H9 (cell line): Measurements from ENCODE around the gene COA8. TPM values are rescaled to one million over a fixed set of nuclear protein-coding genes. Genes with fewer than 3 reads are reported as not detected.

Experiments
- DNase-seq: peaks from one replicate; pipeline ENCODE4 v3.0.0-alpha.2; 2017
- H2AFZ ChIP-seq: one replicate; pipeline ENCODE4 v1.6.1; 2013; ENCODE audit warnings: mild to moderate bottlenecking, low read length, control low read depth, moderate library complexity
- H2AK5ac ChIP-seq: 2 replicates; pipeline ENCODE4 v1.6.1; 2013; ENCODE audit warnings: low read length, control low read depth, mixed read lengths; ENCODE audit not compliant: insufficient read length
- H2BK120ac ChIP-seq: one replicate; pipeline ENCODE4 v1.6.1; 2013; ENCODE audit warnings: low read depth, mild to moderate bottlenecking, low read length, control low read depth, inconsistent platforms; ENCODE audit not compliant: poor library complexity, severe bottlenecking
- H2BK12ac ChIP-seq: 2 replicates; pipeline ENCODE4 v1.6.1; 2013; ENCODE audit warnings: low read length, control low read depth, mixed read lengths, low read depth; ENCODE audit not compliant: insufficient read length
- H2BK15ac ChIP-seq: 2 replicates; pipeline ENCODE4 v1.6.1; 2013; ENCODE audit warnings: low read depth, low read length, control low read depth
- H2BK20ac ChIP-seq: one replicate; pipeline ENCODE4 v1.6.1; 2013; ENCODE audit warnings: low read depth, mild to moderate bottlenecking, low read length, control low read depth, inconsistent platforms; ENCODE audit not compliant: poor library complexity, severe bottlenecking
- H2BK5ac ChIP-seq: 2 replicates; pipeline ENCODE4 v1.6.1; 2013; ENCODE audit warnings: low read length, control low read depth, mixed read lengths; ENCODE audit not compliant: insufficient read length
- H3K14ac ChIP-seq: 2 replicates; pipeline ENCODE4 v1.6.1; 2013; ENCODE audit warnings: low read length, control low read depth; ENCODE audit not compliant: insufficient read depth
- H3K18ac ChIP-seq: 2 replicates; pipeline ENCODE4 v1.6.1; 2013; ENCODE audit warnings: low read depth, mild to moderate bottlenecking, mixed read lengths, low read length, control low read depth; ENCODE audit not compliant: insufficient read length
- H3K23ac ChIP-seq: 2 replicates; pipeline ENCODE4 v1.6.1; 2013; ENCODE audit warnings: low read length, control low read depth, mixed read lengths, low read depth; ENCODE audit not compliant: insufficient read length
- H3K23me2 ChIP-seq: 2 replicates; pipeline ENCODE4 v1.6.1; 2013; ENCODE audit warnings: low read depth, mild to moderate bottlenecking, mixed read lengths, low read length, control low read depth; ENCODE audit not compliant: insufficient read length, poor library complexity, severe bottlenecking
- H3K27ac ChIP-seq: 2 replicates; pipeline ENCODE4 v1.5.1; 2013; ENCODE audit warnings: low read length, control low read depth, mixed read lengths, low read depth; ENCODE audit not compliant: insufficient read length
- H3K27me3 ChIP-seq: 2 replicates; pipeline ENCODE4 v1.6.1; 2013; ENCODE audit warnings: low read length, control low read depth, inconsistent platforms; ENCODE audit not compliant: insufficient read depth
- H3K4ac ChIP-seq: 2 replicates; pipeline ENCODE4 v1.6.1; 2013; ENCODE audit warnings: low read depth, mild to moderate bottlenecking, control low read depth, inconsistent platforms, low read length, moderate library complexity
- H3K4me1 ChIP-seq: 2 replicates; pipeline ENCODE4 v1.6.1; 2013; ENCODE audit warnings: low read length, control low read depth, inconsistent platforms; ENCODE audit not compliant: insufficient read depth
- H3K4me2 ChIP-seq: 2 replicates; pipeline ENCODE4 v1.6.1; 2013; ENCODE audit warnings: low read length, control low read depth, mixed read lengths; ENCODE audit not compliant: insufficient read length, insufficient read depth
- H3K56ac ChIP-seq: 2 replicates; pipeline ENCODE4 v1.6.1; 2013; ENCODE audit warnings: low read depth, mild to moderate bottlenecking, mixed read lengths, low read length, control low read depth; ENCODE audit not compliant: insufficient read length
- H3K79me1 ChIP-seq: 2 replicates; pipeline ENCODE4 v1.6.1; 2013; ENCODE audit warnings: low read depth, mild to moderate bottlenecking, moderate library complexity, low read length, control low read depth, inconsistent platforms; ENCODE audit not compliant: insufficient read depth, poor library complexity, severe bottlenecking
- H3K79me2 ChIP-seq: 2 replicates; pipeline ENCODE4 v1.6.1; 2013; ENCODE audit warnings: low read length, control low read depth, inconsistent platforms; ENCODE audit not compliant: insufficient read depth
- H3K9ac ChIP-seq: 2 replicates; pipeline ENCODE4 v1.6.1; 2013; ENCODE audit warnings: low read length, control low read depth, mixed read lengths; ENCODE audit not compliant: insufficient read length; ENCODE audit errors: extremely low read depth
- H3K9me3 ChIP-seq: one replicate; pipeline ENCODE4 v1.6.1; 2013; ENCODE audit warnings: low read depth, low read length, inconsistent platforms; ENCODE audit not compliant: control insufficient read depth
- H3T11ph ChIP-seq: one replicate; pipeline ENCODE4 v1.6.1; 2013; ENCODE audit warnings: mild to moderate bottlenecking, low read length, control low read depth, inconsistent platforms
- H4K20me1 ChIP-seq: one replicate; pipeline ENCODE4 v1.6.1; 2013; ENCODE audit not compliant: control insufficient read depth, insufficient read length, insufficient read depth
- H4K5ac ChIP-seq: 2 replicates; pipeline ENCODE4 v1.6.1; 2013; ENCODE audit warnings: low read depth, mild to moderate bottlenecking, mixed read lengths, low read length, control low read depth; ENCODE audit not compliant: insufficient read length
- H4K8ac ChIP-seq: replicated peaks from 2 replicates; pipeline ENCODE4 v1.6.1; 2013; ENCODE audit warnings: low read length, control low read depth, mixed read lengths, low read depth; ENCODE audit not compliant: insufficient read length
- H4K91ac ChIP-seq: 2 replicates; pipeline ENCODE4 v1.6.1; 2013; ENCODE audit warnings: low read depth, mild to moderate bottlenecking, moderate library complexity, mixed read lengths, low read length, control low read depth; ENCODE audit not compliant: insufficient read length
- H3K27ac Mint-ChIP-seq, 3 experiments: 2 replicates in 2 of 3; 3 replicates in 1 of 3; pipeline ENCODE4 v1.8.0; 2020 to 2021; ENCODE audit warnings: mixed read lengths in 3 of 3, mild to moderate bottlenecking in 1 of 3, moderate library complexity in 1 of 3
- H3K27me3 Mint-ChIP-seq: 2 replicates; pipeline ENCODE4 v1.8.0; 2021; ENCODE audit warnings: low read depth, mild to moderate bottlenecking, moderate library complexity, mixed read lengths
- H3K36me3 Mint-ChIP-seq, 3 experiments: 2 replicates in 2 of 3; 3 replicates in 1 of 3; pipeline ENCODE4 v1.8.0; 2020 to 2021; ENCODE audit warnings: low read depth in 3 of 3, mixed read lengths in 3 of 3; ENCODE audit not compliant: insufficient read depth in 1 of 3
- H3K4me1 Mint-ChIP-seq, 2 experiments: 2 replicates each; pipeline ENCODE4 v1.8.0; 2020; ENCODE audit warnings: mixed read lengths in 2 of 2
- H3K4me3 Mint-ChIP-seq, 2 experiments: 2 replicates in 1 of 2; 3 replicates in 1 of 2; pipeline ENCODE4 v1.8.0; 2020 to 2021; ENCODE audit warnings: mild to moderate bottlenecking in 2 of 2, mixed read lengths in 2 of 2, moderate library complexity in 1 of 2
- H3K9me3 Mint-ChIP-seq, 2 experiments: 2 replicates in 1 of 2; 3 replicates in 1 of 2; pipeline ENCODE4 v1.8.0; 2020; ENCODE audit warnings: mild to moderate bottlenecking in 2 of 2, mixed read lengths in 2 of 2, moderate library complexity in 1 of 2
- WGBS: extraction: QIAGEN DNeasy Blood & Tissue Kit; methylation state at CpG from one replicate; pipeline ENCODE4 v1.1.7; 2013; ENCODE audit warnings: missing lambda C conversion rate, low lambda C conversion rate, mixed read lengths; ENCODE audit not compliant: insufficient read length; ENCODE audit errors: extremely low coverage; 5-methylcytosine and 5-hydroxymethylcytosine counted together
- total RNA-seq: library from RNA; stranded (reverse); gene quantifications from 2 replicates; pipeline ENCODE4 v1.2.1, GENCODE V29; 2021
- TF ChIP-seq, protein P1 (sequence below): fragments of 200-600 bp; sonication (generic); conservative IDR thresholded peaks from 3 replicates; pipeline ENCODE4 v1.8.0; 2021; ENCODE audit warnings: antibody characterized with exemption, mild to moderate bottlenecking

The COA8 gene
- total RNA-seq, 1 experiment from 2014 or later, result 45.5 TPM

DNA sequence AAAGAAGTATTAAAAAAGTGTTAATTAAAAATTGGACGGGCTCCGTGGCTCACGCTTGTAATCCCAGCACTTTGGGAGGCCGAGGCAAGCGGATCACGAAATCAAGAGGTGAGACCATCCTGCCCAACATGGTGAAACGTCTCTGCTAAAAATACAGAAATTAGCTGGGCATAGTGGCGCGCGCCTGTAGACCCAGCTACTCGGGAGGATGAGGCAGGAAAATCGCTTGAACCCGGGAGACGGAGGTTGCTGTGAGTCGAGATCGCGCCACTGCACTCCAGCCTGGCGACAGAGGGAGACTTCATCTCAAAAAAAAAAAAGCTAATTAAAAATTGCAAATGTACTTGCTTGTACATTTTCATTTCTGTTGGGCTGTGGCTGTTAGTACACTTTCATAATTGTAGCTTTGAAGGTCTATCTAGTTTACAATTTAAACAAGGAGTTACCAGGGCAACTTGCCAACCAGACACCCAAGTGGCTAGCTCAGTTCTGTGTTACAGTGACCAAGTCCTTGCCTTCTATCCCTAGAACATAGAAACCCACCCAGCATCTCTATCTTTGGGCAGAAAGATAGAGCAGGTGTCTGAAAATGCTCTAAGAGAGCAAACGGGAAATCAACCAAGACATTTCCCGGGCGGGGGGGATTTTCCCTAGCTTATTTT lies 1.2 kb downstream of the COA8 start:
- Histone ChIP-seq H2BK120ac (no peak overlapping the region), H3K27ac (no peak overlapping the region), H2BK5ac (no peak overlapping the region), H3K18ac (no peak overlapping the region), H4K20me1 (no peaks in the 10 kb centered on the region), H3K4me1 (no peaks in the 10 kb centered on the region), H3K23ac (no peak overlapping the region), H4K5ac (no peak overlapping the region), H4K8ac (no peak overlapping the region), H2BK12ac (no peak overlapping the region), H3K79me2 (peaks cover 34% of the 10 kb centered on the region; the same call in 1 of the 2 replicates), H3K23me2 (peaks cover 13% of the 10 kb centered on the region), H3K79me1 (peaks cover 7% of the 10 kb centered on the region), H3K4ac (no peak overlapping the region), H3K9me3 (no peaks in the 10 kb centered on the region), H3K14ac (no peak overlapping the region), H3K56ac (no peak overlapping the region), H2BK20ac (no peak overlapping the region), H4K91ac (no peak overlapping the region), H2BK15ac (no peak overlapping the region), H3K4me2 (peak overlapping the region; percentile 99), H3K9ac (peak overlapping the region; percentile 77), H2AK5ac (no peak overlapping the region), H2AFZ (no peak overlapping the region), H3T11ph (no peak overlapping the region), H3K27me3 (no peaks in the 10 kb centered on the region)
- peaks cover 18 to 20% (median 19%) of the 10 kb centered on the region in 3 experiments for H3K36me3 Mint-ChIP-seq
- H3K4me3 Mint-ChIP-seq, result peak overlapping the region; percentile 85 to 98
- no peaks in the 10 kb centered on the region for H3K27me3 Mint-ChIP-seq
- DNase-seq, result no peak
- WGBS, result no CpG with 5 or more reads among the region's 21 CpGs
- H3K9me3 Mint-ChIP-seq, result no peaks in the 10 kb centered on the region
- peaks cover 27 to 30% of the 10 kb centered on the region in 2 experiments for H3K4me1 Mint-ChIP-seq
- H3K27ac Mint-ChIP-seq, result peak overlapping the region in 1 of 3 experiments; percentile 44; a peak in 1 of 7 replicates
- TF ChIP-seq, protein P1, sequence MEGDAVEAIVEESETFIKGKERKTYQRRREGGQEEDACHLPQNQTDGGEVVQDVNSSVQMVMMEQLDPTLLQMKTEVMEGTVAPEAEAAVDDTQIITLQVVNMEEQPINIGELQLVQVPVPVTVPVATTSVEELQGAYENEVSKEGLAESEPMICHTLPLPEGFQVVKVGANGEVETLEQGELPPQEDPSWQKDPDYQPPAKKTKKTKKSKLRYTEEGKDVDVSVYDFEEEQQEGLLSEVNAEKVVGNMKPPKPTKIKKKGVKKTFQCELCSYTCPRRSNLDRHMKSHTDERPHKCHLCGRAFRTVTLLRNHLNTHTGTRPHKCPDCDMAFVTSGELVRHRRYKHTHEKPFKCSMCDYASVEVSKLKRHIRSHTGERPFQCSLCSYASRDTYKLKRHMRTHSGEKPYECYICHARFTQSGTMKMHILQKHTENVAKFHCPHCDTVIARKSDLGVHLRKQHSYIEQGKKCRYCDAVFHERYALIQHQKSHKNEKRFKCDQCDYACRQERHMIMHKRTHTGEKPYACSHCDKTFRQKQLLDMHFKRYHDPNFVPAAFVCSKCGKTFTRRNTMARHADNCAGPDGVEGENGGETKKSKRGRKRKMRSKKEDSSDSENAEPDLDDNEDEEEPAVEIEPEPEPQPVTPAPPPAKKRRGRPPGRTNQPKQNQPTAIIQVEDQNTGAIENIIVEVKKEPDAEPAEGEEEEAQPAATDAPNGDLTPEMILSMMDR, result no peak
